Inflammatory macrophage treated with lipopolysaccharide for 4 hours (primary cell): ENCODE results near the gene BICD2.

Source experiments
- DNase-seq: peaks from one replicate; pipeline ENCODE4 v3.0.0-alpha.2; 2020

The BICD2 gene

GRCh38 chr9:92747459-92748232 is 17.0 kb downstream of the BICD2 start:
- DNase-seq = no peak

GRCh38 chr9:92746567-92747458 is 17.8 kb downstream of the BICD2 start:
- DNase-seq = no peak

GRCh38 chr9:92745881-92746280 is 18.8 kb downstream of the BICD2 start:
- no peak for DNase-seq

GRCh38 chr9:92745331-92745730 is 19.3 kb downstream of the BICD2 start:
- no peak for DNase-seq

GRCh38 chr9:92740969-92741368 is 23.7 kb downstream of the BICD2 start:
- no peak for DNase-seq

- DNase-seq = peak; percentile 77
These were observed 24.1 kb downstream of the BICD2 start for GRCh38 chr9:92740446-92740961.

GRCh38 chr9:92740009-92740408 is 24.6 kb downstream of the BICD2 start:
- peak; percentile 84 for DNase-seq

- no peak for DNase-seq
These were observed 25.2 kb downstream of the BICD2 start for GRCh38 chr9:92739346-92739970.

- no peak for DNase-seq
These were observed 26.0 kb downstream of the BICD2 start for GRCh38 chr9:92738661-92739081.

GRCh38 chr9:92737611-92738299 is 26.9 kb downstream of the BICD2 start:
- DNase-seq = no peak

GRCh38 chr9:92737216-92737606 is 27.4 kb downstream of the BICD2 start:
- DNase-seq = no peak

- no peak for DNase-seq
These were observed 27.9 kb downstream of the BICD2 start for GRCh38 chr9:92736563-92737215.

- DNase-seq = no peak
These were observed 28.7 kb downstream of the BICD2 start for GRCh38 chr9:92735636-92736562.

GRCh38 chr9:92734931-92735635 is 29.6 kb downstream of the BICD2 start:
- no peak for DNase-seq

- no peak for DNase-seq
These were observed 33.7 kb downstream of the BICD2 start for GRCh38 chr9:92730897-92731296.

GRCh38 chr9:92729735-92730155 is 34.9 kb downstream of the BICD2 start:
- DNase-seq = no peak

GRCh38 chr9:92728831-92729734 is 35.5 kb downstream of the BICD2 start:
- no peak for DNase-seq

GRCh38 chr9:92727716-92728700 is 36.6 kb downstream of the BICD2 start:
- no peak for DNase-seq
